NB4 (cell line): Measurements from ENCODE around the gene FANCC.

Experiments
- POLR2A ChIP-seq: IDR thresholded peaks from 2 replicates; pipeline ENCODE4 v1.6.1; 2011; ENCODE audit warnings: mild to moderate bottlenecking; ENCODE audit not compliant: insufficient read length; ENCODE audit errors: extremely low read depth
- TF ChIP-seq, protein P1 (sequence below): IDR thresholded peaks from one replicate; pipeline ENCODE4 v1.5.1; 2012; ENCODE audit warnings: low read depth, low read length

DNA sequence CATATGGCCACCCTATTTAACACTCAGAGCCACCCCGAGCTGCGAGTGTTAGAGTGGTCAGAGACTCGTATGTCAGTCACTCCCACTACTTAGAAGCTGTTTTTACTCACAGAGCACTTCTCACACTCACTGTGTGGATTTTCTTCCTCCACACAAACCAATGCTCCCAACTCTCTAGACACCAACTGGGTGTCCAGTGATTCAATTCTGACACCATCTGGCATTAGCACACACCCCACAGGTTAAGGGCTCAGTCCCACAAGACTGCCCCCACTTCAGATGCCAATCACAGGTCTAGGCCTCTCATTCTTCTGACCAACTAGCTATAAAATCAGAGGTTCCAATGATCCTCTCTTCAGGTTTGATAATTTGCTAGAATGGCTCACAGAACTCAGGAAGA is 174.8 kb downstream of the FANCC start:
- TF ChIP-seq, protein P1, sequence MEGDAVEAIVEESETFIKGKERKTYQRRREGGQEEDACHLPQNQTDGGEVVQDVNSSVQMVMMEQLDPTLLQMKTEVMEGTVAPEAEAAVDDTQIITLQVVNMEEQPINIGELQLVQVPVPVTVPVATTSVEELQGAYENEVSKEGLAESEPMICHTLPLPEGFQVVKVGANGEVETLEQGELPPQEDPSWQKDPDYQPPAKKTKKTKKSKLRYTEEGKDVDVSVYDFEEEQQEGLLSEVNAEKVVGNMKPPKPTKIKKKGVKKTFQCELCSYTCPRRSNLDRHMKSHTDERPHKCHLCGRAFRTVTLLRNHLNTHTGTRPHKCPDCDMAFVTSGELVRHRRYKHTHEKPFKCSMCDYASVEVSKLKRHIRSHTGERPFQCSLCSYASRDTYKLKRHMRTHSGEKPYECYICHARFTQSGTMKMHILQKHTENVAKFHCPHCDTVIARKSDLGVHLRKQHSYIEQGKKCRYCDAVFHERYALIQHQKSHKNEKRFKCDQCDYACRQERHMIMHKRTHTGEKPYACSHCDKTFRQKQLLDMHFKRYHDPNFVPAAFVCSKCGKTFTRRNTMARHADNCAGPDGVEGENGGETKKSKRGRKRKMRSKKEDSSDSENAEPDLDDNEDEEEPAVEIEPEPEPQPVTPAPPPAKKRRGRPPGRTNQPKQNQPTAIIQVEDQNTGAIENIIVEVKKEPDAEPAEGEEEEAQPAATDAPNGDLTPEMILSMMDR, result no peak
- TF ChIP-seq POLR2A, result no peak
